ENCODE data around the gene KLHL4.
"Not testable (repeated sequence)": the region's sequence is repeated elsewhere in the genome, so short reads cannot be mapped to it uniquely, and the experiment has no call there.

KLHL4 gene

DNA sequence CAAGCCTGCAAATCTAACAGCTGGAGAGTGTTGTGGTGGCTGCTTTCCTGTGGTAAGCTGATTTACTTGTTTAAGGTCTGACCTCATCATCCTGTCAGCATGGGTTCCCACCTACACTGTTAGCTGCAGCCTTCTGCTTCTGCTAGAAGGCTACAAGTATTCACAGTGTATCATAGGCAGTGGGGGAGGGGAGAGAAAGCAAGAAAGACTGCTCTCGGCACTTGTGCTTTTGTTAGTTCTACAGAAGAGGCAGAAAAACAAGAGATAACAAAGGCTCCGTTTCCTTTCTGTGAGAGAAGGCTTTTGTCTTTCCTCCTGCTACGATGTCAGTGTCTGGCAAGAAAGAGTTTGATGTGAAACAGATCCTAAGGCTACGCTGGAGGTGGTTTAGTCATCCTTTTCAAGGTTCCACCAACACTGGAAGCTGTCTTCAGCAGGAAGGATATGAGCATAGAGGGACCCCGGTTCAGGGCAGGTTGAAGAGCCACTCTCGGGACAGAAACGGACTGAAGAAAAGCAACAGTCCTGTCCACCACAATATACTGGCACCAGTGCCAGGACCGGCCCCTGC lies at the start of gene KLHL4:
Gene KLHL4 (plus strand): TSS at position 232 of the 571 bp plus-strand sequence. CDS start 92 bp downstream, at position 324.
- DNase-seq (ENCODE audit: low spot score), result no peak

GRCh38 chrX:87468941-87469340 lies 48.7 kb upstream of the KLHL4 start:
- DNase-seq (ENCODE audit: low spot score), result no peak

DNA sequence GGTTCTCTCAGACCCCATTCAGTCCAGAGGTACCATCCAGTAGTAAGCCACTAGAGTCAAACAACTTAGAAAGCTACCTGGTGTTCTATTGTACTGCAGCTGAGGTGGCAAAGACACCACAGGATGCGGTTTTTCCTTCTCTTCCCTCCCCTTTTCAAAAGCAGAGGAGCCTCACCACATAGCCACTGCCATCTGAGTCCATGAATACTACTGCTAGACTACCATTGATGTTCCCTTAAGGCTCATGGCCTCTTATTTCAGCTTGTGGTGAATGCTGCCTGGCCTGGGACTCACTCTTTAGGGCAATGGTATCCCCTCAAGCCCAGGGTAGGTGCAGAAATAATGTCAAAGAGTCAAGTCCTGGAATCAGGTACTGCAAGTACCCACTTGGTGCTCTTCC lies 41.8 kb upstream of the KLHL4 start:
- DNase-seq (ENCODE audit: low spot score), result no peak

- not testable (repeated sequence) for DNase-seq (ENCODE audit: low spot score)
These were observed 38.9 kb upstream of the KLHL4 start for GRCh38 chrX:87478703-87479102.

GRCh38 chrX:87489071-87489470 lies 28.5 kb upstream of the KLHL4 start:
- no peak for DNase-seq (ENCODE audit: low spot score)

DNA sequence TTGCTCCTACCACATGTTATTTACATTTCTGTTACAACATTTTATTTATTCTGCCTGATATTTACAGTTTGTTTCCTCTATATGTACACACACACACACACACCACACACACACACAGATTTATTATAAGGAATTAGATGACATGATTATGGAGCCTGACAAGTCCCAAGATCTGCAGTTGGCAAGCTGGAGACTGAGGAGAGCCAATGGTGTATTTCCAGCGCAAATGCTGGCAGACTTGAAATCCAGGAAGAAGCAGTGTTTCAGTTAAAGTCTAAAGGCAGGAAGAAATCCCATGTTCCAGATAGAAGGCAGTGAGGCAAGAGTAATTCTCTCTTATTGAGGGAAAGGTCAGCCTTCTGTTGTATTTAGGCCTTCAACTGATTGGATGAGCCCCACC lies 1.8 kb upstream of the KLHL4 start:
- DNase-seq (ENCODE audit: low spot score), result no peak

GRCh38 chrX:87516717-87517121 lies 883 bp upstream of the KLHL4 start:
- no peak for DNase-seq (ENCODE audit: low spot score)

DNA sequence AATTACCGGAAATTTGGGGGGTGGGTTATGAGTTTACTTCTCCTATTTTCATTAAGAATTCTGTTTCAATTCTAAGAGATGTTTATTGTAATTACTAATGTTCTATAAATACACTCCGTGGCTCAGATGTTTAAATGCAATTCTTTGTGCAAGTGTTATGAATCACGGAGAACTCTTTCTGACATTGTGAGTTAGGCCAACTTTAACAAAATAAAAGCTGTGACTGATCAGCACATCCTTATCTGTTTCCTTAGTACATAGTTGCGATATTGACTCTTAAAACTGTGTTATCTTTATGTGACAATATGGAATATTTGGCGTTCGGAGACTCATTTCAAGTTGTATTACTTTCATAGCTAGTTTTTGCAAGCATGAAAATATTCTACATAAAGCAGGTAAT lies 902 bp downstream of the KLHL4 start:
- no peak for DNase-seq (ENCODE audit: low spot score)

- DNase-seq (ENCODE audit: low spot score), result no peak
These were observed 8.2 kb downstream of the KLHL4 start for GRCh38 chrX:87525771-87526229.

DNA sequence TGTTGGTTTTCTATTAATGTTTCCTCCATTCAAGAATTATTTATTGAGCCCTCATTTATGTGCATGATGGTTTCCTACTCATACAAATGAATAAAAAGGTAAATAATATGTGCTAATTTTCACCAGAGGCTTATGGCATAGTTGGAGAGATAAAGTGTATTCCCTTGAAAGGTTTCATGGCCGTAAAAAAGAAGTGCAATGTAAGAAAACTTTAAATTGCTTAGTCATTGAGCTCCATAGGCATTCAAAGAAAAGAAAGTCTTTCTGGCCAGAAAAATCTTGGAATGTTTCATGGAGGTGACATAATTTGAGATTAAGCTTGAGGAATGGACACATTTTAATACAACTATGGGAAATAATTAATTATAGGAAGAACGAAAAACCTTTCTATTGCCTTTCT lies 8.7 kb downstream of the KLHL4 start:
- no peak for DNase-seq (ENCODE audit: low spot score)

GRCh38 chrX:87528487-87528886 lies 10.9 kb downstream of the KLHL4 start:
- no peak for DNase-seq (ENCODE audit: low spot score)

DNA sequence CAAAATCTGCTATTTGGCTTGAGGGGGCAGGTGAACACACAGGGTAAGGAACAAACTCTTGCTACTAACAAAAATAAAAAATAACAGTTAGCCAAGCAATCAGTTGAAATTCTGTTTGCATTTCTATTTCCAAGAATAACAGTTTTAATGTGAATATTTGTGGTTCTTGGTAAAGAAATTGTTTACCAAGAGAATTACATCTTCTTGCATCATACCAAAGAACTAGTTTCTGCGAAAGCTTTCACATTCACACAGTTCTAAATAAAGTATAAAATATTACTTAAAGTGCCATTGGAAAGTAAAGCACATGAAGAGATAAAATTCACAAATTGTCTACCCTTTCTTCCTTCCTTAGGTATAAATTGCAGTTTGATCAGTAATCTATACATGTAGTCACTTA lies 54.4 kb downstream of the KLHL4 start:
- no peak for DNase-seq (ENCODE audit: low spot score)

DNA sequence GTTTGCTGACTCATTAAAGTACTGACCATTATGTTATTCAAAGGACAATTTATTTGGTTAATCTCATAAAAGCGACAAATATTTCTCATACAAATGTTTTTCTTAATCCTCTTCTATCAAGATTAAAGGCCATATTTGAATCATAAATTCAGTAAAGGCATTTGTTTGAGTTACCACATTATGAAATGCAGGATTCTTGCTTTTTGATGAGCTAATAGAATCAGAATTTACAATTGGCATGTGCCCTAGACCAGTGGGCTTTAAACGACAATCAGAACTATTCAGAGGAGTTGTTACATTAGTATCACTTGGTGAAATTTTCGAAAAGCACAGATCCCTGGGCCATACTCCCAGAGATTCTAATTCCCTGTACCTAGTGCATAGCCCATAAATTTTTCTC lies 55.3 kb downstream of the KLHL4 start:
- DNase-seq (ENCODE audit: low spot score), result no peak

GRCh38 chrX:87578978-87579377 lies 61.4 kb downstream of the KLHL4 start:
- no peak for DNase-seq (ENCODE audit: low spot score)

- DNase-seq (ENCODE audit: low spot score), result no peak
These were observed 63.3 kb downstream of the KLHL4 start for GRCh38 chrX:87580862-87581261.

DNA sequence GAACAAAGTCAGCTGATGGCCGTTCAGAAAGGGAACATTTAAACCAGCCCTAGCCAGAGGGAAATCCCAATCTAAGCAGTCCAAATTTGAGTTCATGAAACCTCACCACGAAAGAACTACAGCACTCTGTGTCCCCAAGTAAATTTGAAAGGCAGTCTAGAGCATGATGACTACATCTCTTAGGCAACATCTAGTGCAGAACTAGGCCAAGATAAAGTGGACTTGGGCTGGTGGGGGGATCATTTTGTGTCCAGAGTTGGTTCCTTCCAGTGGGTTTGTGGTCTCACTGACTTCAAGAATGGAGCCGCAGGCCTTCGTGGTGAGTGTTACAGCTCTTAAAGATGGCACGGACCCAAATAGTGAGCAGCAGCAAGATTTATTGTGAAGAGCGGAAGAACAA lies 64.9 kb downstream of the KLHL4 start:
- no peak for DNase-seq (ENCODE audit: low spot score)

DNA sequence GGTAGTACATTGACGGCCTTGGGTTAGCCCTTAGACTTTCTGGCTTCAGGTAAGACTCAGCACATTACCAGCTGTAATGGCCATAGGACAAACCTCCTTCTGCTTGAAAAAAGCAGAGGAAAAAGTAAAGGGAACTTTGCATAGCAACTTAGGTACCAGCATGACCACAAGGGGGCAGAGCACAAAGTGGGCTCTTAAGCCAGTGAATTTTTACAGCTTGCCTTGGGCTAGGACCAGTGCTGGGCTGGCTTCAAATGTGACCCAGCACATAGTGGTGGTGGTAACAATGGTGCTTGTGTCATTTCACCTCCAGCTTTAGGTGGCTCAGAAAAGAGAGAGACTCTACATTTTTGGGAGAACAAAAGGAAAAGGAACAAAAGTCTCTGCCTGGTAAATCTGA lies 66.1 kb downstream of the KLHL4 start:
- no peak for DNase-seq (ENCODE audit: low spot score)

DNA sequence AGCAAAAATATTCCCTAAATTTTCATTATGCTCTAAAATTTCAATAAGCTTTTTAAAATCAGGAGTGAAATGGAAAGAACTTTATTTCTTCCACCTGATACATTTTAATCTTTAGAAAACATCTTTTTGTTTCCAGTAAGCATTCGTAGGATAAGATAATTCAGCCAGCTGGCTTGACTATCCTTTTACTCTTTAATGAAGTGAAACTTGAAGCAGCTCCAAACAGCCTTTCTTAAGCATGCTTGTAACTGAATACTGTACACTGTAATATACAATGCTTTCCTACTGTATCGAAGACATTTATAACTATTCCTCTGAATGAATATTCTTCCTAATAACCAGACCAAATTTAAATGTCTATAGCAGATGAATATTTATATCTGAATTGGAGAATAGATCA lies 98.8 kb downstream of the KLHL4 start:
- no peak for DNase-seq (ENCODE audit: low spot score)

- no peak for DNase-seq (ENCODE audit: low spot score)
These were observed 104.1 kb downstream of the KLHL4 start for GRCh38 chrX:87621697-87622096.

- no peak for DNase-seq (ENCODE audit: low spot score)
These were observed 109.4 kb downstream of the KLHL4 start for GRCh38 chrX:87626996-87627395.

GRCh38 chrX:87634361-87634760 lies 116.8 kb downstream of the KLHL4 start:
- DNase-seq (ENCODE audit: low spot score), result no peak

DNA sequence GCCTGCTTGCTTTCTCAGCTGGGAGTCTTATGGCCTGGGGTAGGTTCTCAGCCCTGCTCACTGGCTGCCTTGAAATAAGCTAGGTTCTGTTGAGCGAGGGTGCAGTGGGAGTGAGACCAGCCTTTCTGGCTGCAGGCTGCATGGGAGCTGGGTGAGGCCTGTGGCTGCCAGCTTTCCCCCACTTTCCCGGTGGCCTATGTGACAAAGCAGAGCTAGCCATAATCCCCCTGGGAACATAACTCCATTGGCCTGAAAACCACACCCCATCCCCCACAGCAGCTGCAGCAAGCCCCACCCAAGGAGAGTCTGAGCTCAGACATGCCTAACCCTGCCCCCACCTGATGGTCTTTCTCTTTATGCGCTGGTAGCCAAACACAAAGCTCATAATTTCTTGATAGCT lies 118.9 kb downstream of the KLHL4 start:
- DNase-seq (ENCODE audit: low spot score), result no peak

GRCh38 chrX:87641439-87641838 lies 123.8 kb downstream of the KLHL4 start:
- not testable (repeated sequence) for DNase-seq (ENCODE audit: low spot score)

DNA sequence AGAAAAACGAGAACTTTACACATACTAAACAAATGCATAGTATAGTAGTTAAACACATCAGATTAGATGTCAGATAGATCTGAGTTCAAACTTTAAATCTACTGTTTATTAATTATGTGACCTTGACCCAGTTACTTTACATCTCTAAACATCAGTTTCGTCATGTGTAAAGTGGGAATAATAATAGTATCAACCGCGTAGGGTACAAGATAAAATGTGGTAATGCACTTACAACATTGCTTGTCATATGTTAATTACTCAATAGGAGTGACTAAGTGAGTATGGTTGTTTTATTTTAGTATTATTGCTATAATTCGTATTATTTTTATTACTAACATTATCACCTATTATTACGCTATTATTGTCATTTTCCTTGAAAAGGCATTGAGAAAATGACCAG lies 144.2 kb downstream of the KLHL4 start:
- no peak for DNase-seq (ENCODE audit: low spot score)

DNA sequence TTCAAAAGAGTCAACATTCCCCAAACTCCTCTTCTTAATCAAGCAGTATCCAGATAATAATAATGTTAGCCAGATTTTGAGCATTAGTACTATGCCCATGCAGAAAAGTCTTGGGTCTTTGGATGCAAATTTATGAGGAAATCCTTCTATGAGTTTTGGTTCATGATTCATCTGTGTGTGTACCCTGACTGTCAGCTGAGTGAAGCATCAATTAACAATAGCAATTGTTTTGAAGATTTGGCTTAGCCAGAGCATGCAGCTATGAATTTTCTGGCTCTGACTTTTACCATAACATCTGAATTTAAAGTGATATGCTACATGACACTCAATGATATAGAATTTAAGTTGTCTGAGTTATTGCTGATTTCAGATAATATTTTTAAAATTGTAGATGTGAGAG lies 145.8 kb downstream of the KLHL4 start:
- no peak for DNase-seq (ENCODE audit: low spot score)
